Activated T-cell treated with anti-CD3 and anti-CD28 coated beads for 24 hours (primary cell): ENCODE measurements around the gene HACL1.
"Not testable (repeated sequence)": the region's sequence is repeated elsewhere in the genome, so short reads cannot be mapped to it uniquely, and the experiment has no call there.

Experiments
- DNase-seq: peaks from one replicate; pipeline ENCODE4 v3.0.0-alpha.2; 2020; ENCODE audit warnings: low read depth

Gene HACL1

GRCh38 chr3:15579051-15579450 lies 22.3 kb downstream of the HACL1 start:
- no peak for DNase-seq

- DNase-seq = no peak
Measured at GRCh38 chr3:15578289-15578867, 23.0 kb downstream of the HACL1 start.

- no peak for DNase-seq
Measured at GRCh38 chr3:15576475-15576874, 24.9 kb downstream of the HACL1 start.

- DNase-seq = no peak
Measured at GRCh38 chr3:15575446-15575845, 25.9 kb downstream of the HACL1 start.

- DNase-seq = no peak
Measured at GRCh38 chr3:15572138-15572537, 29.2 kb downstream of the HACL1 start.

GRCh38 chr3:15563190-15563589 lies 38.2 kb downstream of the HACL1 start:
- no peak for DNase-seq

GRCh38 chr3:15562560-15562959 lies 38.8 kb downstream of the HACL1 start:
- no peak for DNase-seq

- DNase-seq = no peak
Measured at GRCh38 chr3:15558581-15558980, 42.8 kb downstream of the HACL1 start.

GRCh38 chr3:15557511-15557946 lies 43.8 kb downstream of the HACL1 start:
- peak; percentile 42 for DNase-seq

GRCh38 chr3:15556512-15556911 lies 44.9 kb downstream of the HACL1 start:
- DNase-seq = no peak

- no peak for DNase-seq
Measured at GRCh38 chr3:15553749-15554148, 47.6 kb downstream of the HACL1 start.

- DNase-seq = no peak
Measured at GRCh38 chr3:15551902-15552301, 49.5 kb downstream of the HACL1 start.

- DNase-seq = no peak
Measured at GRCh38 chr3:15549846-15550245, 51.5 kb downstream of the HACL1 start.

GRCh38 chr3:15542614-15543013 lies 58.8 kb downstream of the HACL1 start:
- no peak for DNase-seq

- DNase-seq = no peak
Measured at GRCh38 chr3:15541371-15541770, 60.0 kb downstream of the HACL1 start.

GRCh38 chr3:15539066-15539465 lies 62.3 kb downstream of the HACL1 start:
- no peak for DNase-seq

GRCh38 chr3:15538345-15538744 lies 63.0 kb downstream of the HACL1 start:
- DNase-seq = no peak

- DNase-seq = no peak
Measured at GRCh38 chr3:15536856-15537255, 64.5 kb downstream of the HACL1 start.

- DNase-seq = peak; percentile 23
Measured at GRCh38 chr3:15535732-15536131, 65.6 kb downstream of the HACL1 start.

GRCh38 chr3:15532614-15533013 lies 68.8 kb downstream of the HACL1 start:
- not testable (repeated sequence) for DNase-seq

GRCh38 chr3:15531346-15531745 lies 70.0 kb downstream of the HACL1 start:
- no peak for DNase-seq

GRCh38 chr3:15528854-15529537 lies 72.4 kb downstream of the HACL1 start:
- DNase-seq = no peak

- DNase-seq = no peak
Measured at GRCh38 chr3:15527031-15527459, 74.3 kb downstream of the HACL1 start.

GRCh38 chr3:15525790-15526189 lies 75.6 kb downstream of the HACL1 start:
- DNase-seq = no peak
